Ovary (tissue), 3 donors: ENCODE measurements around the gene NFIA.

Experiments used
- POLR2A ChIP-seq: fragments of 450-650 bp; IDR thresholded peaks from one replicate; pipeline ENCODE4 v1.6.1; 2017; ENCODE audit warnings: antibody characterized with exemption, mild to moderate bottlenecking, moderate library complexity
- TF ChIP-seq, protein P1 (sequence below), 3 donors: fragments of 450-650 bp in 2 of 3; fragments of 200-600 bp in 1 of 3; IDR thresholded peaks; one replicate each; pipeline versions ENCODE4 v1.5.1 to v1.8.0; 2016 to 2022; ENCODE audit warnings: antibody characterized with exemption in 3 of 3, mild to moderate bottlenecking in 1 of 3
- donor health status: DM: no; HTN: no; CAD: no.

DNA sequence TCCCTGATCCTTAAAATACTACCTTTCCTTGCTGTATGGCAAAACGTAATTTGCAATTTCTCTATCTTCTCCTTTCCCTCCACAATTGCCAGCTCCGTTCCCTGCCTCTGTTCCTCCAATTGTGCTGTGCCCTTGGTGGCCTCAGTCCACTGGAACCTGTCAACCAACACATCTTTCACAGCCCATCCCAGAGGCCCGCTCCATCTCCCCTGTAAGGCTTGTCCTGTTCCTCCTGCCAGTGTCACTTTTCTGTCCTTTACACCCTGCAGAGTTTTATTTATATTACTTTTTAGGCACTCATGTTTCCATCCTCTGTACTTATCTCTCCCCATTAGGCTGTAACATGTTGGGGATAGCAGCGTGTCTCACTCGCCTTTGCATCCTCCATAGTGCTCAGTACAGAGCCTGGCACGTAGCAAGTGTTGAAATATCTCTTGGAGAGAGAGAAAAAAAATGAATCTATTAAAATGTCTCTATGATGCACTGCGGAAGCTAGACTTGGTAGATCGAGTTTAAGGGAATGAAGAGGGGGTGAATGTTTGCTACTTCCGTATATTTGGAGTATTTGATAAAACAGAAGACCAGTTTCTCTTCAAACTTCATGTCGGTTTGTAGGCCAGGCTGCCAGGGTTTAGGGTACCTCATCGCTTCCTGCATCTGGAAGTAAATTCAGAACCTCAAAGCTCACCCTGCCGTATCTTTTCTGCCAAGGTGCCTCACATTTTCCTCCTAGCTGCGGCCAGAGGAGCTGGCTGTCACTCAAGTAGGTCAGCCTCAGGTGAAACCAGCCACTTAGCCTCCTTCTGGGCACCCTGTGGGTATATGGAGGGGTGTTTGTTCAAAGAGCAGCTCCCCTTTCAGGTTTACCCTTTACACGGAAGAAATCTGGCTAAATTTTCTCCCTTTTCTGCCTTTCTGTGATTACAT lies 338.8 kb downstream of the NFIA start:
- TF ChIP-seq, protein P1, sequence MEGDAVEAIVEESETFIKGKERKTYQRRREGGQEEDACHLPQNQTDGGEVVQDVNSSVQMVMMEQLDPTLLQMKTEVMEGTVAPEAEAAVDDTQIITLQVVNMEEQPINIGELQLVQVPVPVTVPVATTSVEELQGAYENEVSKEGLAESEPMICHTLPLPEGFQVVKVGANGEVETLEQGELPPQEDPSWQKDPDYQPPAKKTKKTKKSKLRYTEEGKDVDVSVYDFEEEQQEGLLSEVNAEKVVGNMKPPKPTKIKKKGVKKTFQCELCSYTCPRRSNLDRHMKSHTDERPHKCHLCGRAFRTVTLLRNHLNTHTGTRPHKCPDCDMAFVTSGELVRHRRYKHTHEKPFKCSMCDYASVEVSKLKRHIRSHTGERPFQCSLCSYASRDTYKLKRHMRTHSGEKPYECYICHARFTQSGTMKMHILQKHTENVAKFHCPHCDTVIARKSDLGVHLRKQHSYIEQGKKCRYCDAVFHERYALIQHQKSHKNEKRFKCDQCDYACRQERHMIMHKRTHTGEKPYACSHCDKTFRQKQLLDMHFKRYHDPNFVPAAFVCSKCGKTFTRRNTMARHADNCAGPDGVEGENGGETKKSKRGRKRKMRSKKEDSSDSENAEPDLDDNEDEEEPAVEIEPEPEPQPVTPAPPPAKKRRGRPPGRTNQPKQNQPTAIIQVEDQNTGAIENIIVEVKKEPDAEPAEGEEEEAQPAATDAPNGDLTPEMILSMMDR (IDR thresholded peaks at IDR 0.05) = no peak
- TF ChIP-seq POLR2A = no peak
